Spleen (tissue), 11 donors: Measurements from ENCODE around the gene HCFC1R1. TPM values are rescaled to one million over a fixed set of nuclear protein-coding genes. Genes with fewer than 3 reads are reported as not detected.

Experiments used
- DNase-seq: peaks from one replicate; pipeline ENCODE4 v3.0.0-alpha.2; 2020
- H3K27ac ChIP-seq, 8 donors: fragments of 200-600 bp; sonication (generic) in 7 of 8; 1 replicate in 4 of 8; 2 replicates in 4 of 8; pipeline versions ENCODE4 v1.5.0 to v1.8.0; 2016 to 2021; ENCODE audit warnings: inconsistent platforms in 4 of 8, mild to moderate bottlenecking in 4 of 8, moderate library complexity in 1 of 8
- H3K27me3 ChIP-seq, 7 donors: fragments of 200-600 bp; sonication (generic) in 6 of 7; replicated peaks in 1 of 7; 1 replicate in 4 of 7; 2 replicates in 3 of 7; pipeline versions ENCODE4 v1.5.0 to v1.8.0; 2016 to 2021; ENCODE audit warnings: inconsistent platforms in 3 of 7, mild to moderate bottlenecking in 1 of 7
- H3K36me3 ChIP-seq, 6 donors: fragments of 200-600 bp; sonication (generic) in 5 of 6; 1 replicate in 4 of 6; 2 replicates in 2 of 6; pipeline versions ENCODE4 v1.5.0 to v1.8.0; 2016 to 2021; ENCODE audit warnings: inconsistent platforms in 2 of 6
- H3K4me1 ChIP-seq, 6 donors: fragments of 200-600 bp; sonication (generic) in 5 of 6; 1 replicate in 3 of 6; 2 replicates in 3 of 6; pipeline versions ENCODE4 v1.5.0 to v1.8.0; 2016 to 2021; ENCODE audit warnings: inconsistent platforms in 3 of 6
- H3K4me3 ChIP-seq, 8 donors: fragments of 200-600 bp; sonication (generic) in 7 of 8; 1 replicate in 4 of 8; 2 replicates in 4 of 8; pipeline versions ENCODE4 v1.5.0 to v1.8.0; 2016 to 2021; ENCODE audit warnings: inconsistent platforms in 4 of 8, mild to moderate bottlenecking in 4 of 8, moderate library complexity in 2 of 8
- H3K9me3 ChIP-seq, 8 donors: fragments of 200-600 bp; sonication (generic) in 7 of 8; 1 replicate in 4 of 8; 2 replicates in 4 of 8; pipeline versions ENCODE4 v1.5.0 to v1.8.0; 2016 to 2021; ENCODE audit warnings: inconsistent platforms in 4 of 8
- POLR2A ChIP-seq, 3 donors: fragments of 450-650 bp; IDR thresholded peaks; one replicate each; pipeline ENCODE4 v1.5.1; 2017; ENCODE audit warnings: antibody characterized with exemption in 3 of 3, mild to moderate bottlenecking in 1 of 3
- POLR2AphosphoS5 ChIP-seq, 3 donors: sonication (generic); formaldehyde crosslinking; IDR thresholded peaks; one replicate each; pipeline ENCODE4 v1.5.1; 2017; ENCODE audit warnings: antibody characterized with exemption in 3 of 3
- WGBS, 5 donors: extraction: QIAGEN DNeasy Blood & Tissue Kit in 3 of 5; methylation state at CpG; one replicate each; pipeline versions ENCODE4 v1.1.5 to v1.1.7; 2013 to 2018; 5-methylcytosine and 5-hydroxymethylcytosine counted together
- intact Hi-C: fragments of 100-400 bp; cut with DNase I; formaldehyde crosslinking; loops from one replicate; pipeline ENCODE4 v1.15.0; 2023; ENCODE audit warnings: low total_unique reads
- polyA plus RNA-seq, 3 donors: library from polyadenylated mRNA; stranded (reverse); fragments of 200-250 nt; gene quantifications; one replicate each; pipeline ENCODE4 v1.2.1, GENCODE V29; 2013
- total RNA-seq, 7 donors: library from RNA; depleted of rRNA in 3 of 7; stranded (reverse); fragments of >200 nt in 3 of 7; fragmentation: NEBNext Ultra II Directional in 4 of 7; extraction: Animal tissue kit (Norgen Biotek cat#: 25700) in 4 of 7; gene quantifications; one replicate each; pipeline versions ENCODE4 v1.1.0 to v1.2.1, GENCODE V29; 2016 to 2021
- TF ChIP-seq, protein P1 (sequence below), 11 experiments: fragments of 200-600 bp in 7 of 11; fragments of 450-650 bp in 4 of 11; sonication (generic) in 4 of 11; IDR thresholded peaks in 8 of 11; conservative IDR thresholded peaks in 3 of 11; 1 replicate in 7 of 11; 2 replicates in 4 of 11; pipeline versions ENCODE4 v1.4.0 to v1.8.0; 2016 to 2021; ENCODE audit warnings: antibody characterized with exemption in 11 of 11, inconsistent platforms in 4 of 11, mild to moderate bottlenecking in 1 of 11
- donor health status: healthy with polysubstance abuse.
- donor health status: DM: no; HTN: no; CAD: no; lungs with moderate emphysema.
- donor health status: DM: no; HTN: no; CAD: no.
- donor health status: Bipolar disorder and iron deficiency.
- donor health status: healthy.
- donor health status: DM: no; HTN: no; CAD: no.
- donor health status: DM: yes; HTN: yes; CAD: no.

The HCFC1R1 gene
- total and polyA plus RNA-seq, 10 donors, result 15.5 to 74.5 (median 27.2) TPM

GRCh38 chr16:2985893-2986355, 37.8 kb downstream of the HCFC1R1 start:
- Histone ChIP-seq H3K36me3 (no peaks in the 10 kb centered on the region), H3K27ac (no peak overlapping the region), H3K4me1 (peaks cover 13 to 47% (median 23%) of the 10 kb centered on the region in 6 donors), H3K27me3 (peaks cover 0 to 53% (median 3%) of the 10 kb centered on the region in 7 donors), H3K4me3 (no peak overlapping the region), H3K9me3 (no peaks in the 10 kb centered on the region)
- TF ChIP-seq POLR2A (IDR thresholded peaks at IDR 0.05) (no peak), POLR2AphosphoS5 (IDR thresholded peaks at IDR 0.05) (no peak)
- TF ChIP-seq, protein P1, sequence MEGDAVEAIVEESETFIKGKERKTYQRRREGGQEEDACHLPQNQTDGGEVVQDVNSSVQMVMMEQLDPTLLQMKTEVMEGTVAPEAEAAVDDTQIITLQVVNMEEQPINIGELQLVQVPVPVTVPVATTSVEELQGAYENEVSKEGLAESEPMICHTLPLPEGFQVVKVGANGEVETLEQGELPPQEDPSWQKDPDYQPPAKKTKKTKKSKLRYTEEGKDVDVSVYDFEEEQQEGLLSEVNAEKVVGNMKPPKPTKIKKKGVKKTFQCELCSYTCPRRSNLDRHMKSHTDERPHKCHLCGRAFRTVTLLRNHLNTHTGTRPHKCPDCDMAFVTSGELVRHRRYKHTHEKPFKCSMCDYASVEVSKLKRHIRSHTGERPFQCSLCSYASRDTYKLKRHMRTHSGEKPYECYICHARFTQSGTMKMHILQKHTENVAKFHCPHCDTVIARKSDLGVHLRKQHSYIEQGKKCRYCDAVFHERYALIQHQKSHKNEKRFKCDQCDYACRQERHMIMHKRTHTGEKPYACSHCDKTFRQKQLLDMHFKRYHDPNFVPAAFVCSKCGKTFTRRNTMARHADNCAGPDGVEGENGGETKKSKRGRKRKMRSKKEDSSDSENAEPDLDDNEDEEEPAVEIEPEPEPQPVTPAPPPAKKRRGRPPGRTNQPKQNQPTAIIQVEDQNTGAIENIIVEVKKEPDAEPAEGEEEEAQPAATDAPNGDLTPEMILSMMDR (IDR thresholded peaks at IDR 0.05 in 8 of 11, conservative IDR thresholded peaks at IDR 0.05 in 3 of 11), result no peak
- 75 to 82% (median 78%) methylated on average over 10 to 15 of the region's 15 CpGs for WGBS, 5 donors
- no peak for DNase-seq
- intact Hi-C loops, result no loop called here

DNA sequence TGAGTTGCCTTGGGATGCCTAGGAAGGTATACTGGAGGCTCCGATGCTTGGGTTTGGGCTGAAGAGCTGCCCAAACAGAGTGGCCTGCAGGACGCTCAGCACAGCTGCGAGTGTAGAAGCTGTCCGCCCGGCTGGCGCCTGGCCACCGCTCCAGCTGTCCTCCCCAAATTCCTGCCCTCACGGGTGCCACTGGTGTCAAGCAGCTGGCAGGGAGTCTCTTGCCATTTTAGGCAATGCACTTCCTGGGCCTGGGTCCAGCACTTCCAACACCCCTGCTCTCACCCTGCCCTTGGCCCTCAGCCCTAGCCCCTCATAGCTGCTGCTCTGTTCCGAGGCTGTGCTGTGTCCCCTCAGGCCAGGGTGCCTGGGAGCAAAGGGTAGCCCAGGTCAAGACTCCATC, 38.3 kb downstream of the HCFC1R1 start:
- Histone ChIP-seq H3K27me3 (peaks cover 0 to 48% (median 3%) of the 10 kb centered on the region in 7 donors), H3K4me3 (no peak overlapping the region), H3K4me1 (peaks cover 16 to 51% (median 27%) of the 10 kb centered on the region in 6 donors), H3K36me3 (no peaks in the 10 kb centered on the region), H3K27ac (no peak overlapping the region), H3K9me3 (no peaks in the 10 kb centered on the region)
- 79 to 88% (median 81%) methylated on average over 6 to 9 of the region's 9 CpGs for WGBS, 5 donors
- DNase-seq, result no peak
- TF ChIP-seq POLR2A (IDR thresholded peaks at IDR 0.05) (no peak), POLR2AphosphoS5 (IDR thresholded peaks at IDR 0.05) (peak; percentile 45 to 72 (median 53))
- intact Hi-C loops, result no loop called here

DNA sequence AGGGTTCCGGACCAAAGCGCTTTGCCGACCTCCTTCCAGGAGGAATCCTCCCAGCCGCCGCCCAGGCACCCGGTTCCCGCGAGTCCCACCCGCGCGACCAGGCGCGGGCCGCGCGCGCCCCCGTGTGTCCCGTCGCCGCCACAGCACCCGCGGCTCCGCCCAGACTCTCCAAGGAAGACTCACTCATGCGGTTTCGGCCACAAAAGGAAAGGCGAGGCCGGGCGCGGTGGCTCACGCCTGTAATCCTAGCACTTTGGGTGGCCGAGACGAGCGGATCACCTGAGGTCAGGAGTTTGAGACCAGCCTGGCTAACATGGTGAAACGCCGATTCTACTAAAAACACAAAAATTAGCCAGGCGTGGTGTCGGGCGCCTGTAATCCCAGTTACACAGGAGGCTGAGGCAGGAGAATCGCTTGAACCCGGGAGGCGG, 40.0 kb downstream of the HCFC1R1 start:
- TF ChIP-seq POLR2AphosphoS5 (IDR thresholded peaks at IDR 0.05) (peak in 2 of 3 donors; percentile 36 to 55), POLR2A (IDR thresholded peaks at IDR 0.05) (no peak)
- TF ChIP-seq, protein P1 (IDR thresholded peaks at IDR 0.05 in 8 of 11, conservative IDR thresholded peaks at IDR 0.05 in 3 of 11), result peak; percentile 67 to 99 (median 95)
- Histone ChIP-seq H3K36me3 (no peaks in the 10 kb centered on the region), H3K27me3 (peaks cover 0 to 45% (median 8%) of the 10 kb centered on the region in 7 donors), H3K4me1 (peaks cover 16 to 65% (median 38%) of the 10 kb centered on the region in 6 donors), H3K9me3 (no peaks in the 10 kb centered on the region), H3K27ac (no peak overlapping the region), H3K4me3 (peak overlapping the region in 5 of 8 donors; percentile 4 to 53 (median 13))
- DNase-seq, result peak; percentile 93
- intact Hi-C loops, result no loop called here
- 7 to 15% (median 9%) methylated on average over 18 to 42 of the region's 42 CpGs for WGBS, 5 donors

- 91 to 95% (median 92%) methylated on average over 5 of the region's 5 CpGs for WGBS, 5 donors
- intact Hi-C loops, result no loop called here
- peaks cover 16 to 65% (median 38%) of the 10 kb centered on the region in 6 donors for H3K4me1 ChIP-seq
- peaks cover 0 to 4% (median 0%) of the 10 kb centered on the region in 6 donors for H3K36me3 ChIP-seq
- no peak overlapping the region for H3K27ac ChIP-seq
- H3K4me3 ChIP-seq, result no peak overlapping the region
- TF ChIP-seq POLR2A (IDR thresholded peaks at IDR 0.05) (no peak), POLR2AphosphoS5 (IDR thresholded peaks at IDR 0.05) (no peak)
- TF ChIP-seq, protein P1 (IDR thresholded peaks at IDR 0.05 in 8 of 11, conservative IDR thresholded peaks at IDR 0.05 in 3 of 11), result no peak
- H3K9me3 ChIP-seq, result no peaks in the 10 kb centered on the region
- H3K27me3 ChIP-seq, result peaks cover 0 to 32% (median 5%) of the 10 kb centered on the region in 7 donors
- DNase-seq, result no peak
Observed at GRCh38 chr16:2982402-2982801, 41.3 kb downstream of the HCFC1R1 start.
